H9 (cell line): ENCODE measurements around the gene HDC. TPM values are rescaled to one million over a fixed set of nuclear protein-coding genes. Genes with fewer than 3 reads are reported as not detected.
A peak's percentile ranks its signal among the peaks of the same experiment; 100 is the strongest.

ENCODE experiments used
- DNase-seq: peaks from one replicate; pipeline ENCODE4 v3.0.0-alpha.2; 2017
- H2AFZ ChIP-seq: one replicate; pipeline ENCODE4 v1.6.1; 2013; ENCODE audit warnings: mild to moderate bottlenecking, low read length, control low read depth, moderate library complexity
- H2AK5ac ChIP-seq: 2 replicates; pipeline ENCODE4 v1.6.1; 2013; ENCODE audit warnings: low read length, control low read depth, mixed read lengths; ENCODE audit not compliant: insufficient read length
- H2BK120ac ChIP-seq: one replicate; pipeline ENCODE4 v1.6.1; 2013; ENCODE audit warnings: low read depth, mild to moderate bottlenecking, low read length, control low read depth, inconsistent platforms; ENCODE audit not compliant: poor library complexity, severe bottlenecking
- H2BK12ac ChIP-seq: 2 replicates; pipeline ENCODE4 v1.6.1; 2013; ENCODE audit warnings: low read length, control low read depth, mixed read lengths, low read depth; ENCODE audit not compliant: insufficient read length
- H2BK15ac ChIP-seq: 2 replicates; pipeline ENCODE4 v1.6.1; 2013; ENCODE audit warnings: low read depth, low read length, control low read depth
- H2BK20ac ChIP-seq: one replicate; pipeline ENCODE4 v1.6.1; 2013; ENCODE audit warnings: low read depth, mild to moderate bottlenecking, low read length, control low read depth, inconsistent platforms; ENCODE audit not compliant: poor library complexity, severe bottlenecking
- H2BK5ac ChIP-seq: 2 replicates; pipeline ENCODE4 v1.6.1; 2013; ENCODE audit warnings: low read length, control low read depth, mixed read lengths; ENCODE audit not compliant: insufficient read length
- H3K14ac ChIP-seq: 2 replicates; pipeline ENCODE4 v1.6.1; 2013; ENCODE audit warnings: low read length, control low read depth; ENCODE audit not compliant: insufficient read depth
- H3K18ac ChIP-seq: 2 replicates; pipeline ENCODE4 v1.6.1; 2013; ENCODE audit warnings: low read depth, mild to moderate bottlenecking, mixed read lengths, low read length, control low read depth; ENCODE audit not compliant: insufficient read length
- H3K23ac ChIP-seq: 2 replicates; pipeline ENCODE4 v1.6.1; 2013; ENCODE audit warnings: low read length, control low read depth, mixed read lengths, low read depth; ENCODE audit not compliant: insufficient read length
- H3K23me2 ChIP-seq: 2 replicates; pipeline ENCODE4 v1.6.1; 2013; ENCODE audit warnings: low read depth, mild to moderate bottlenecking, mixed read lengths, low read length, control low read depth; ENCODE audit not compliant: insufficient read length, poor library complexity, severe bottlenecking
- H3K27ac ChIP-seq: 2 replicates; pipeline ENCODE4 v1.5.1; 2013; ENCODE audit warnings: low read length, control low read depth, mixed read lengths, low read depth; ENCODE audit not compliant: insufficient read length
- H3K27me3 ChIP-seq: 2 replicates; pipeline ENCODE4 v1.6.1; 2013; ENCODE audit warnings: low read length, control low read depth, inconsistent platforms; ENCODE audit not compliant: insufficient read depth
- H3K4ac ChIP-seq: 2 replicates; pipeline ENCODE4 v1.6.1; 2013; ENCODE audit warnings: low read depth, mild to moderate bottlenecking, control low read depth, inconsistent platforms, low read length, moderate library complexity
- H3K4me1 ChIP-seq: 2 replicates; pipeline ENCODE4 v1.6.1; 2013; ENCODE audit warnings: low read length, control low read depth, inconsistent platforms; ENCODE audit not compliant: insufficient read depth
- H3K4me2 ChIP-seq: 2 replicates; pipeline ENCODE4 v1.6.1; 2013; ENCODE audit warnings: low read length, control low read depth, mixed read lengths; ENCODE audit not compliant: insufficient read length, insufficient read depth
- H3K56ac ChIP-seq: 2 replicates; pipeline ENCODE4 v1.6.1; 2013; ENCODE audit warnings: low read depth, mild to moderate bottlenecking, mixed read lengths, low read length, control low read depth; ENCODE audit not compliant: insufficient read length
- H3K79me1 ChIP-seq: 2 replicates; pipeline ENCODE4 v1.6.1; 2013; ENCODE audit warnings: low read depth, mild to moderate bottlenecking, moderate library complexity, low read length, control low read depth, inconsistent platforms; ENCODE audit not compliant: insufficient read depth, poor library complexity, severe bottlenecking
- H3K79me2 ChIP-seq: 2 replicates; pipeline ENCODE4 v1.6.1; 2013; ENCODE audit warnings: low read length, control low read depth, inconsistent platforms; ENCODE audit not compliant: insufficient read depth
- H3K9ac ChIP-seq: 2 replicates; pipeline ENCODE4 v1.6.1; 2013; ENCODE audit warnings: low read length, control low read depth, mixed read lengths; ENCODE audit not compliant: insufficient read length; ENCODE audit errors: extremely low read depth
- H3K9me3 ChIP-seq: one replicate; pipeline ENCODE4 v1.6.1; 2013; ENCODE audit warnings: low read depth, low read length, inconsistent platforms; ENCODE audit not compliant: control insufficient read depth
- H3T11ph ChIP-seq: one replicate; pipeline ENCODE4 v1.6.1; 2013; ENCODE audit warnings: mild to moderate bottlenecking, low read length, control low read depth, inconsistent platforms
- H4K20me1 ChIP-seq: one replicate; pipeline ENCODE4 v1.6.1; 2013; ENCODE audit not compliant: control insufficient read depth, insufficient read length, insufficient read depth
- H4K5ac ChIP-seq: 2 replicates; pipeline ENCODE4 v1.6.1; 2013; ENCODE audit warnings: low read depth, mild to moderate bottlenecking, mixed read lengths, low read length, control low read depth; ENCODE audit not compliant: insufficient read length
- H4K8ac ChIP-seq: replicated peaks from 2 replicates; pipeline ENCODE4 v1.6.1; 2013; ENCODE audit warnings: low read length, control low read depth, mixed read lengths, low read depth; ENCODE audit not compliant: insufficient read length
- H4K91ac ChIP-seq: 2 replicates; pipeline ENCODE4 v1.6.1; 2013; ENCODE audit warnings: low read depth, mild to moderate bottlenecking, moderate library complexity, mixed read lengths, low read length, control low read depth; ENCODE audit not compliant: insufficient read length
- H3K27ac Mint-ChIP-seq, 3 experiments: 2 replicates in 2 of 3; 3 replicates in 1 of 3; pipeline ENCODE4 v1.8.0; 2020 to 2021; ENCODE audit warnings: mixed read lengths in 3 of 3, mild to moderate bottlenecking in 1 of 3, moderate library complexity in 1 of 3
- H3K27me3 Mint-ChIP-seq: 2 replicates; pipeline ENCODE4 v1.8.0; 2021; ENCODE audit warnings: low read depth, mild to moderate bottlenecking, moderate library complexity, mixed read lengths
- H3K36me3 Mint-ChIP-seq, 3 experiments: 2 replicates in 2 of 3; 3 replicates in 1 of 3; pipeline ENCODE4 v1.8.0; 2020 to 2021; ENCODE audit warnings: low read depth in 3 of 3, mixed read lengths in 3 of 3; ENCODE audit not compliant: insufficient read depth in 1 of 3
- H3K4me1 Mint-ChIP-seq, 2 experiments: 2 replicates each; pipeline ENCODE4 v1.8.0; 2020; ENCODE audit warnings: mixed read lengths in 2 of 2
- H3K4me3 Mint-ChIP-seq, 2 experiments: 2 replicates in 1 of 2; 3 replicates in 1 of 2; pipeline ENCODE4 v1.8.0; 2020 to 2021; ENCODE audit warnings: mild to moderate bottlenecking in 2 of 2, mixed read lengths in 2 of 2, moderate library complexity in 1 of 2
- H3K9me3 Mint-ChIP-seq, 2 experiments: 2 replicates in 1 of 2; 3 replicates in 1 of 2; pipeline ENCODE4 v1.8.0; 2020; ENCODE audit warnings: mild to moderate bottlenecking in 2 of 2, mixed read lengths in 2 of 2, moderate library complexity in 1 of 2
- WGBS: extraction: QIAGEN DNeasy Blood & Tissue Kit; methylation state at CpG from one replicate; pipeline ENCODE4 v1.1.7; 2013; ENCODE audit warnings: missing lambda C conversion rate, low lambda C conversion rate, mixed read lengths; ENCODE audit not compliant: insufficient read length; ENCODE audit errors: extremely low coverage; 5-methylcytosine and 5-hydroxymethylcytosine counted together
- long read RNA-seq: library from polyadenylated mRNA; unstranded; transcript quantifications from one replicate; pipeline ENCODE4 v2.0.0, GENCODE V29; 2020
- total RNA-seq: library from RNA; stranded (reverse); gene quantifications from 2 replicates; pipeline ENCODE4 v1.2.1, GENCODE V29; 2021
- TF ChIP-seq, protein P1 (sequence below): fragments of 200-600 bp; sonication (generic); conservative IDR thresholded peaks from 3 replicates; pipeline ENCODE4 v1.8.0; 2021; ENCODE audit warnings: antibody characterized with exemption, mild to moderate bottlenecking

HDC gene, protein sequence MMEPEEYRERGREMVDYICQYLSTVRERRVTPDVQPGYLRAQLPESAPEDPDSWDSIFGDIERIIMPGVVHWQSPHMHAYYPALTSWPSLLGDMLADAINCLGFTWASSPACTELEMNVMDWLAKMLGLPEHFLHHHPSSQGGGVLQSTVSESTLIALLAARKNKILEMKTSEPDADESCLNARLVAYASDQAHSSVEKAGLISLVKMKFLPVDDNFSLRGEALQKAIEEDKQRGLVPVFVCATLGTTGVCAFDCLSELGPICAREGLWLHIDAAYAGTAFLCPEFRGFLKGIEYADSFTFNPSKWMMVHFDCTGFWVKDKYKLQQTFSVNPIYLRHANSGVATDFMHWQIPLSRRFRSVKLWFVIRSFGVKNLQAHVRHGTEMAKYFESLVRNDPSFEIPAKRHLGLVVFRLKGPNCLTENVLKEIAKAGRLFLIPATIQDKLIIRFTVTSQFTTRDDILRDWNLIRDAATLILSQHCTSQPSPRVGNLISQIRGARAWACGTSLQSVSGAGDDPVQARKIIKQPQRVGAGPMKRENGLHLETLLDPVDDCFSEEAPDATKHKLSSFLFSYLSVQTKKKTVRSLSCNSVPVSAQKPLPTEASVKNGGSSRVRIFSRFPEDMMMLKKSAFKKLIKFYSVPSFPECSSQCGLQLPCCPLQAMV
- not detected in 2 replicates for total RNA-seq
- long read RNA-seq, result 0 reads

DNA sequence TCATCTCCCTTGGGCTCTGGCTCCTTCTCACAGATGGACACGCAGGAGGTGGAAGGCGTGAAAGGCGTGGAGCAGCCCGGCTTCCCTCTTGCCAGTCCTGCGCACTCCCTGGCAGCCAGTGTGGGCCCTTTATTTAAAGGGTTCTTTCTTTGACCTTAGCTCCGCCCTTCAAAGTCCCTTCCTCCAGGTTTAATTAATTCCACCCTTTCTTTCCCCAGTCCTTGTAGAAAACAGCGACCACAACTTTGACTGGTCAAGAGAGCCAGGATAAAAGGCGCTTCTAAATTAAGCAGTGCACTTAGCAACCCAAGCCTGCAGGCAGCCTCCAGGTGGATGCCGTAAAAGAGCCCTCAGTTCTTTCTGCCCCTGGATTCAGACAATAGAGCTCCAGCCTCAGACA, at the start of gene HDC:
Gene HDC, minus strand, starts transcription at position 107 of the 400 bp plus-strand sequence. Its CDS starts 103 bp downstream, at position 4.
- H3K4me2 ChIP-seq, result no peak within 1 kb of the TSS
- no peak within 1 kb of the TSS for H3K9ac ChIP-seq
- H2BK12ac ChIP-seq, result no peak within 1 kb of the TSS
- no peak within 1 kb of the TSS for H2BK15ac ChIP-seq
- no peak within 1 kb of the TSS for H3K14ac ChIP-seq
- H2BK5ac ChIP-seq, result no peak within 1 kb of the TSS
- H4K8ac ChIP-seq, result no peak within 1 kb of the TSS
- Mint-ChIP-seq H3K27me3 (peaks cover 3% of the 10 kb centered on the region; the same call in 1 of the 2 replicates), H3K27ac (no peak within 1 kb of the TSS), H3K4me3 (no peak within 1 kb of the TSS; a peak in 1 of 5 replicates), H3K4me1 (peaks cover 7 to 9% of the 10 kb centered on the region in 2 experiments), H3K9me3 (no peaks in the 10 kb centered on the region), H3K36me3 (no peaks in the 10 kb centered on the region)
- no peak within 1 kb of the TSS for H3K56ac ChIP-seq
- TF ChIP-seq, protein P1, sequence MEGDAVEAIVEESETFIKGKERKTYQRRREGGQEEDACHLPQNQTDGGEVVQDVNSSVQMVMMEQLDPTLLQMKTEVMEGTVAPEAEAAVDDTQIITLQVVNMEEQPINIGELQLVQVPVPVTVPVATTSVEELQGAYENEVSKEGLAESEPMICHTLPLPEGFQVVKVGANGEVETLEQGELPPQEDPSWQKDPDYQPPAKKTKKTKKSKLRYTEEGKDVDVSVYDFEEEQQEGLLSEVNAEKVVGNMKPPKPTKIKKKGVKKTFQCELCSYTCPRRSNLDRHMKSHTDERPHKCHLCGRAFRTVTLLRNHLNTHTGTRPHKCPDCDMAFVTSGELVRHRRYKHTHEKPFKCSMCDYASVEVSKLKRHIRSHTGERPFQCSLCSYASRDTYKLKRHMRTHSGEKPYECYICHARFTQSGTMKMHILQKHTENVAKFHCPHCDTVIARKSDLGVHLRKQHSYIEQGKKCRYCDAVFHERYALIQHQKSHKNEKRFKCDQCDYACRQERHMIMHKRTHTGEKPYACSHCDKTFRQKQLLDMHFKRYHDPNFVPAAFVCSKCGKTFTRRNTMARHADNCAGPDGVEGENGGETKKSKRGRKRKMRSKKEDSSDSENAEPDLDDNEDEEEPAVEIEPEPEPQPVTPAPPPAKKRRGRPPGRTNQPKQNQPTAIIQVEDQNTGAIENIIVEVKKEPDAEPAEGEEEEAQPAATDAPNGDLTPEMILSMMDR, result no peak
- H3K79me1 ChIP-seq, result no peaks in the 10 kb centered on the region
- H3T11ph ChIP-seq, result no peak within 1 kb of the TSS
- no peaks in the 10 kb centered on the region for H4K20me1 ChIP-seq
- H3K27me3 ChIP-seq, result no peaks in the 10 kb centered on the region
- H3K23me2 ChIP-seq, result no peaks in the 10 kb centered on the region
- no peak within 1 kb of the TSS for H4K91ac ChIP-seq
- H3K9me3 ChIP-seq, result no peaks in the 10 kb centered on the region
- no peak within 1 kb of the TSS for H3K23ac ChIP-seq
- no peak within 1 kb of the TSS for H3K4ac ChIP-seq
- no peaks in the 10 kb centered on the region; the same call in 1 of the 2 replicates for H3K79me2 ChIP-seq
- no peak within 1 kb of the TSS for H2BK120ac ChIP-seq
- no peak within 1 kb of the TSS for H3K18ac ChIP-seq
- H2AFZ ChIP-seq, result peak within 1 kb of the TSS; percentile 43
- H3K4me1 ChIP-seq, result no peaks in the 10 kb centered on the region
- no peak within 1 kb of the TSS for H2BK20ac ChIP-seq
- H4K5ac ChIP-seq, result no peak within 1 kb of the TSS
- no peak for DNase-seq
- H3K27ac ChIP-seq, result no peak within 1 kb of the TSS
- WGBS, result no CpG with 5 or more reads among the region's 9 CpGs
- no peak within 1 kb of the TSS for H2AK5ac ChIP-seq
